Airway epithelial cell (primary cell): ENCODE data around the gene LECT2. TPM values are rescaled to one million over a fixed set of nuclear protein-coding genes. Genes with fewer than 3 reads are reported as not detected.

ENCODE experiments used
- total RNA-seq: library from RNA; depleted of rRNA; stranded (reverse); fragments of >200 nt; gene quantifications from 2 replicates; pipeline ENCODE4 v1.2.3, GENCODE V29; 2015

Gene LECT2
- total RNA-seq, result not detected in 2 replicates

DNA sequence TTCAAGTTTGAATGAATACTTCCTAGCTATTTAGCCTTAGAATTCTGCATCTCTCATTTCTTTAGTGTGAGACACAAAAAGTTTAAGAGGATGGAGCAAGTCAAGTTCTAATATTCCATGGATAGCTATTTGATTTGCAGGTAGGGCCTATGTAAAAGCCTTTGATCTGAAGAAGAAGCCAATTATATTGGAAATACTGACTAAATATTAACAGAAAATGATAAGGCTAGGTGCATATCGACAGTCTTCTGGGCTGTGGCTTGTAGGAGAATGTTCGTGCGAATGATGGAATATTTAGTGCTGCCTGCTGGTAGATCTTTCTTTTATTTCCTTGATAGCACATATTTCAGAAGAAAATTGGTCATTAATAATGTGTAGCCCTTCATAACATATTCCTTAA is at the start of gene LECT2:
Gene LECT2 (minus strand): TSS at position 85 of the 400 bp plus-strand sequence. CDS start 150 bp downstream, outside the sequence.

Other genes with a start within 250 kb of the LECT2 start
- not detected in 2 replicates for gene SLC25A48, start 120.3 kb downstream of the LECT2 start, total RNA-seq
- gene IL9, start 59.1 kb downstream of the LECT2 start, total RNA-seq, result not detected in 2 replicates
- 499 and 586 TPM in 2 replicates for gene TGFBI, start 74.0 kb upstream of the LECT2 start, total RNA-seq
- 42.6 and 60.7 TPM in 2 replicates for gene SMAD5, start 177.9 kb upstream of the LECT2 start, total RNA-seq
- not detected in 2 replicates for gene SMIM32, start 238.2 kb upstream of the LECT2 start, total RNA-seq